ENCODE results near the gene PDLIM3. TPM values are rescaled to one million over a fixed set of nuclear protein-coding genes. Genes with fewer than 3 reads are reported as not detected.

Gene PDLIM3
- total RNA-seq, 1 donor from 2014 or later, result 123 TPM

GRCh38 chr4:185481401-185481800, 53.9 kb downstream of the PDLIM3 start:
- intact Hi-C loops (cut with micrococcal nuclease), result no loop called here
- peak; percentile 41 for ATAC-seq
- no peak for DNase-seq

GRCh38 chr4:185480016-185480732, 55.1 kb downstream of the PDLIM3 start:
- peak; percentile 23 for ATAC-seq
- intact Hi-C loops (cut with micrococcal nuclease), result no loop called here
- no peak for DNase-seq

GRCh38 chr4:185479507-185479971, 55.8 kb downstream of the PDLIM3 start:
- DNase-seq (no peak), ATAC-seq (peak; percentile 54)
- intact Hi-C loops (cut with micrococcal nuclease), result no loop called here

GRCh38 chr4:185473247-185473646, 62.1 kb downstream of the PDLIM3 start:
- no peak for ATAC-seq
- intact Hi-C loops (cut with micrococcal nuclease), result loop anchor here (5.0 kb wide), 1 partner anchor 124 kb away; no protein-coding TSS in a partner anchor
- DNase-seq, result no peak

- ATAC-seq (no peak), DNase-seq (no peak)
- intact Hi-C loops (cut with micrococcal nuclease), result loop anchor here (5.0 kb wide), 1 partner anchor 125 kb away; no protein-coding TSS in a partner anchor
Measured at GRCh38 chr4:185472103-185472542, 63.2 kb downstream of the PDLIM3 start.

GRCh38 chr4:185471235-185472102, 63.8 kb downstream of the PDLIM3 start, which contains the start of gene CCDC110:
CCDC110 (minus strand) TSS chr4:185471733; CDS start chr4:185471683, 50 bp downstream.
- ATAC-seq, result peak; percentile 98
- intact Hi-C loops (cut with micrococcal nuclease), result loop anchor here (5.0 kb wide), 1 partner anchor 126 kb away; no protein-coding TSS in a partner anchor
- DNase-seq, result peak; percentile 95

- intact Hi-C loops (cut with micrococcal nuclease), result loop anchor here (5.0 kb wide), 1 partner anchor 127 kb away; no protein-coding TSS in a partner anchor
- ATAC-seq, result peak; percentile 8
- peak; percentile 82 for DNase-seq
Measured at GRCh38 chr4:185470501-185471195, 64.7 kb downstream of the PDLIM3 start.

GRCh38 chr4:185469580-185470154, 65.6 kb downstream of the PDLIM3 start:
- DNase-seq (no peak), ATAC-seq (no peak)
- intact Hi-C loops (cut with micrococcal nuclease), result loop anchor here (5.0 kb wide), 1 partner anchor 128 kb away; no protein-coding TSS in a partner anchor

GRCh38 chr4:185468999-185469398, 66.3 kb downstream of the PDLIM3 start:
- intact Hi-C loops (cut with micrococcal nuclease), result no loop called here
- no peak for ATAC-seq
- no peak for DNase-seq

- ATAC-seq, result no peak
- intact Hi-C loops (cut with micrococcal nuclease), result no loop called here
Measured at GRCh38 chr4:185467991-185468390, 67.3 kb downstream of the PDLIM3 start.

GRCh38 chr4:185467101-185467500, 68.2 kb downstream of the PDLIM3 start:
- DNase-seq, result no peak
- intact Hi-C loops (cut with micrococcal nuclease), result no loop called here
- ATAC-seq, result no peak

More at GRCh38 chr4:185467991-185468390, 67.3 kb downstream of the PDLIM3 start:
- no peak for DNase-seq

- ATAC-seq (no peak), DNase-seq (no peak)
- intact Hi-C loops (cut with micrococcal nuclease), result no loop called here
Measured at GRCh38 chr4:185465707-185466106, 69.6 kb downstream of the PDLIM3 start.

GRCh38 chr4:185464887-185465286, 70.4 kb downstream of the PDLIM3 start:
- no peak for ATAC-seq
- intact Hi-C loops (cut with micrococcal nuclease), result no loop called here
- DNase-seq, result no peak

GRCh38 chr4:185464183-185464582, 71.1 kb downstream of the PDLIM3 start:
- intact Hi-C loops (cut with micrococcal nuclease), result no loop called here
- DNase-seq (no peak), ATAC-seq (no peak)

GRCh38 chr4:185463541-185463940, 71.8 kb downstream of the PDLIM3 start:
- intact Hi-C loops (cut with micrococcal nuclease), result no loop called here
- DNase-seq, result no peak
- ATAC-seq, result no peak

- DNase-seq, result no peak
- no peak for ATAC-seq
- intact Hi-C loops (cut with micrococcal nuclease), result no loop called here
Measured at GRCh38 chr4:185461565-185461964, 73.7 kb downstream of the PDLIM3 start.

- DNase-seq, result no peak
- ATAC-seq, result no peak
- intact Hi-C loops (cut with micrococcal nuclease), result no loop called here
Measured at GRCh38 chr4:185457136-185457535, 78.2 kb downstream of the PDLIM3 start.

GRCh38 chr4:185456131-185456530, 79.2 kb downstream of the PDLIM3 start:
- ATAC-seq (no peak), DNase-seq (no peak)
- intact Hi-C loops (cut with micrococcal nuclease), result no loop called here

All from left ventricle myocardium superior (tissue), 1 donor.